WTC11 (cell line): Measurements from ENCODE around the gene ZNF789. TPM values are rescaled to one million over a fixed set of nuclear protein-coding genes. Genes with fewer than 3 reads are reported as not detected.
A peak's percentile ranks its signal among the peaks of the same experiment; 100 is the strongest.

Experiments used
- ATAC-seq: fragments of 200-7000 bp; cut with Tn5 transposase; 2 replicates; pipeline ENCODE4 v1.10.0; 2021; ENCODE audit warnings: mild to moderate bottlenecking, moderate library complexity
- Bru-seq: library from RNA; stranded (reverse); fragments of 400-500 nt; gene quantifications from one replicate; lab custom pipeline; 2021; lab: Mats Ljungman, UMichigan
- CTCF ChIA-PET: fragments of 300-600 bp; sonication (Branson Sonifier 250); formaldehyde crosslinking; loops from one replicate; lab custom pipeline; 2021; ENCODE audit warnings: antibody characterized with exemption; lab: Charles Lee
- POLR2A ChIA-PET: fragments of 350-600 bp; sonication (Branson Sonifier 250); formaldehyde crosslinking; loops from one replicate; lab custom pipeline; 2021; ENCODE audit warnings: antibody characterized with exemption; lab: Charles Lee
- DNase-seq: peaks from one replicate; pipeline ENCODE4 v3.0.0; 2021; ENCODE audit warnings: low spot score
- H3K27ac Mint-ChIP-seq: 2 replicates; pipeline ENCODE4 v1.8.0; 2021; ENCODE audit warnings: mixed read lengths
- H3K27me3 Mint-ChIP-seq: 2 replicates; pipeline ENCODE4 v1.8.0; 2021; ENCODE audit warnings: low read depth, mild to moderate bottlenecking, moderate library complexity, mixed read lengths
- H3K36me3 Mint-ChIP-seq: 2 replicates; pipeline ENCODE4 v1.8.0; 2021; ENCODE audit warnings: mixed read lengths
- H3K4me1 Mint-ChIP-seq: 2 replicates; pipeline ENCODE4 v1.8.0; 2022; ENCODE audit warnings: mixed read lengths
- H3K4me3 Mint-ChIP-seq: 2 replicates; pipeline ENCODE4 v1.8.0; 2021; ENCODE audit warnings: mild to moderate bottlenecking, moderate library complexity, mixed read lengths
- H3K9me3 Mint-ChIP-seq: 2 replicates; pipeline ENCODE4 v1.8.0; 2021; ENCODE audit warnings: mixed read lengths
- AFF4 ChIP-seq: sonication (generic); formaldehyde crosslinking; IDR thresholded peaks from 2 replicates; pipeline ENCODE4 v1.8.1; 2023; ENCODE audit warnings: mild to moderate bottlenecking, missing genetic modification reagents, borderline replicate concordance
- ARID4B ChIP-seq: sonication (generic); formaldehyde crosslinking; IDR thresholded peaks from 2 replicates; pipeline ENCODE4 v1.8.0; 2023; ENCODE audit warnings: missing genetic modification reagents, mild to moderate bottlenecking, borderline replicate concordance
- ATF1 ChIP-seq: sonication (generic); formaldehyde crosslinking; IDR thresholded peaks from 2 replicates; pipeline ENCODE4 v1.8.1; 2023; ENCODE audit warnings: mild to moderate bottlenecking, moderate library complexity, missing genetic modification reagents
- CREB1 ChIP-seq: sonication (generic); formaldehyde crosslinking; IDR thresholded peaks from 2 replicates; pipeline ENCODE4 v1.8.0; 2023; ENCODE audit warnings: mild to moderate bottlenecking, missing genetic modification reagents
- E2F1 ChIP-seq: sonication (generic); formaldehyde crosslinking; IDR thresholded peaks from 2 replicates; pipeline ENCODE4 v1.8.0; 2022; ENCODE audit warnings: mild to moderate bottlenecking, missing genetic modification reagents
- ETV6 ChIP-seq: sonication (generic); formaldehyde crosslinking; IDR thresholded peaks from 2 replicates; pipeline ENCODE4 v1.8.1; 2022; ENCODE audit warnings: mild to moderate bottlenecking, missing genetic modification reagents
- FOXJ3 ChIP-seq: sonication (generic); formaldehyde crosslinking; IDR thresholded peaks from 2 replicates; pipeline ENCODE4 v1.9.0; 2021; ENCODE audit warnings: missing genetic modification reagents, mild to moderate bottlenecking, borderline replicate concordance
- FOXK1 ChIP-seq: sonication (generic); formaldehyde crosslinking; IDR thresholded peaks from 2 replicates; pipeline ENCODE4 v1.8.0; 2022; ENCODE audit warnings: mild to moderate bottlenecking, moderate library complexity, missing genetic modification reagents
- FOXP1 ChIP-seq: sonication (generic); formaldehyde crosslinking; IDR thresholded peaks from 2 replicates; pipeline ENCODE4 v1.8.0; 2022; ENCODE audit warnings: missing genetic modification reagents, mild to moderate bottlenecking, moderate library complexity, borderline replicate concordance
- GTF2I ChIP-seq: fragments of 250-450 bp; sonication (Bioruptor Pico); conservative IDR thresholded peaks from 2 replicates; pipeline ENCODE4 v1.4.0; 2021; ENCODE audit warnings: mild to moderate bottlenecking
- JAZF1 ChIP-seq: fragments of 250-450 bp; sonication (Bioruptor Pico); IDR thresholded peaks from 2 replicates; pipeline ENCODE4 v1.9.0; 2021; ENCODE audit warnings: moderate library complexity, mild to moderate bottlenecking, inconsistent platforms
- KAT7 ChIP-seq: sonication (generic); formaldehyde crosslinking; IDR thresholded peaks from 2 replicates; pipeline ENCODE4 v1.8.1; 2023; ENCODE audit warnings: missing genetic modification reagents, mild to moderate bottlenecking, borderline replicate concordance
- NFATC4 ChIP-seq: fragments of 250-450 bp; sonication (Bioruptor Pico); IDR thresholded peaks from 2 replicates; pipeline ENCODE4 v1.9.0; 2021; ENCODE audit warnings: mild to moderate bottlenecking
- NR1H2 ChIP-seq: sonication (generic); formaldehyde crosslinking; IDR thresholded peaks from 2 replicates; pipeline ENCODE4 v1.9.0; 2021; ENCODE audit warnings: mild to moderate bottlenecking, moderate library complexity, missing genetic modification reagents
- PREB ChIP-seq: sonication (generic); formaldehyde crosslinking; IDR thresholded peaks from 2 replicates; pipeline ENCODE4 v1.8.1; 2022; ENCODE audit warnings: mild to moderate bottlenecking, missing genetic modification reagents, moderate library complexity, borderline replicate concordance
- PRRX2 ChIP-seq: fragments of 250-450 bp; sonication (Bioruptor Pico); IDR thresholded peaks from 2 replicates; pipeline ENCODE4 v1.8.0; 2021; ENCODE audit warnings: mild to moderate bottlenecking
- USF2 ChIP-seq: sonication (generic); formaldehyde crosslinking; IDR thresholded peaks from 2 replicates; pipeline ENCODE4 v1.8.1; 2023; ENCODE audit warnings: mild to moderate bottlenecking, missing genetic modification reagents, moderate library complexity
- ZNF317 ChIP-seq: sonication (generic); formaldehyde crosslinking; IDR thresholded peaks from 2 replicates; pipeline ENCODE4 v1.8.1; 2023; ENCODE audit warnings: low read depth, mild to moderate bottlenecking, moderate library complexity, missing genetic modification reagents, borderline replicate concordance
- ZNF396 ChIP-seq: fragments of 250-450 bp; sonication (Bioruptor Pico); IDR thresholded peaks from 2 replicates; pipeline ENCODE4 v1.8.0; 2021; ENCODE audit warnings: mild to moderate bottlenecking, moderate library complexity, borderline replicate concordance
- ZNF425 ChIP-seq: fragments of 250-450 bp; sonication (Bioruptor Pico); conservative IDR thresholded peaks from 2 replicates; pipeline ENCODE4 v1.9.0; 2021; ENCODE audit warnings: mild to moderate bottlenecking
- long read RNA-seq, 3 experiments: library from RNA in 1 of 3; library from capped mRNA in 1 of 3; library from polyadenylated mRNA in 1 of 3; unstranded in 2 of 3; stranded (forward) in 1 of 3; transcript quantifications; one replicate each; pipeline ENCODE4 v2.0.0, GENCODE V29; 2021
- total RNA-seq: library from RNA; stranded (reverse); gene quantifications from 3 replicates; pipeline ENCODE4 v1.2.3, GENCODE V29; 2021

The ZNF789 gene
- total RNA-seq (11.7 to 14.0 TPM (median 12.8 TPM) in 3 replicates), Bru-seq, nascent RNA (percentile 71 among the genes with signal in this experiment)
- long read RNA-seq, experiment 1, partial matches to known transcripts = 0 of 18 reads
- long read RNA-seq, experiment 1, other reads (novel, unspliced or antisense) = 9 of 18 reads
- long read RNA-seq, experiment 2, partial matches to known transcripts = 0 of 11 reads
- long read RNA-seq, experiment 2, other reads (novel, unspliced or antisense) = 8 of 11 reads
- long read RNA-seq, experiment 3, partial matches to known transcripts = 1 of 17 reads
- long read RNA-seq, experiment 3, other reads (novel, unspliced or antisense) = 10 of 17 reads

GRCh38 chr7:99472561-99473314 is at the start of gene ZNF789:
ZNF789 (plus strand) TSS chr7:99472890; CDS start chr7:99476457, 3,567 bp downstream.
- DNase-seq (peak; percentile 99), ATAC-seq (peak; percentile 94)
- ChIA-PET CTCF (no interaction called here), POLR2A (interaction anchor here (1.3 kb wide), 1 partner anchor 64 kb away, joined by 5 read pairs; the partner anchor contains the start of genes BUD31 and PDAP1)
- H3K36me3 Mint-ChIP-seq = peaks cover 8% of the 10 kb centered on the region
- peak within 1 kb of the TSS; percentile 96 for H3K27ac Mint-ChIP-seq
- H3K27me3 Mint-ChIP-seq = peaks cover 5% of the 10 kb centered on the region; the same call in 1 of the 2 replicates
- peaks cover 14% of the 10 kb centered on the region for H3K4me1 Mint-ChIP-seq
- peak within 1 kb of the TSS; percentile 98 for H3K4me3 Mint-ChIP-seq
- no peaks in the 10 kb centered on the region for H3K9me3 Mint-ChIP-seq
- TF ChIP-seq NFATC4 (CRISPR knock-in tag) (no peak), FOXJ3 (CRISPR knock-in tag) (no peak), KAT7 (CRISPR knock-in tag) (no peak), USF2 (CRISPR knock-in tag) (peak; percentile 98), E2F1 (CRISPR knock-in tag) (no peak), PRRX2 (CRISPR knock-in tag) (no peak), ZNF317 (CRISPR knock-in tag) (no peak), NR1H2 (CRISPR knock-in tag) (no peak), PREB (CRISPR knock-in tag) (no peak), ZNF425 (CRISPR knock-in tag) (no peak), AFF4 (CRISPR knock-in tag) (no peak), JAZF1 (CRISPR knock-in tag) (no peak), FOXK1 (CRISPR knock-in tag) (0 out of 2 replicates have a peak, but pooled peaks have one; percentile 63), CREB1 (CRISPR knock-in tag) (no peak), FOXP1 (CRISPR knock-in tag) (peak; percentile 61; the same call in 1 of the 2 replicates), ARID4B (CRISPR knock-in tag) (peak; percentile 86; the same call in 1 of the 2 replicates), ETV6 (no peak), ZNF396 (CRISPR knock-in tag) (no peak), ATF1 (CRISPR knock-in tag) (no peak), GTF2I (CRISPR knock-in tag) (no peak)
